Endothelial cell of umbilical vein (primary cell): Measurements from ENCODE around the gene USH1C.

Source experiments
- POLR2A ChIP-seq: IDR thresholded peaks from 2 replicates; pipeline ENCODE4 v1.6.1; 2012; ENCODE audit warnings: low read depth, mild to moderate bottlenecking, control low read depth, low read length
- TF ChIP-seq, protein P1 (sequence below), 2 donors: IDR thresholded peaks; 1 replicate in 1 of 2; 2 replicates in 1 of 2; pipeline ENCODE4 v1.5.1; 2011; ENCODE audit warnings: low read length in 2 of 2, mild to moderate bottlenecking in 2 of 2, moderate library complexity in 2 of 2, control low read depth in 1 of 2, inconsistent platforms in 1 of 2, low read depth in 1 of 2; ENCODE audit not compliant: insufficient read depth in 1 of 2; ENCODE audit errors: extremely low read depth in 1 of 2

DNA sequence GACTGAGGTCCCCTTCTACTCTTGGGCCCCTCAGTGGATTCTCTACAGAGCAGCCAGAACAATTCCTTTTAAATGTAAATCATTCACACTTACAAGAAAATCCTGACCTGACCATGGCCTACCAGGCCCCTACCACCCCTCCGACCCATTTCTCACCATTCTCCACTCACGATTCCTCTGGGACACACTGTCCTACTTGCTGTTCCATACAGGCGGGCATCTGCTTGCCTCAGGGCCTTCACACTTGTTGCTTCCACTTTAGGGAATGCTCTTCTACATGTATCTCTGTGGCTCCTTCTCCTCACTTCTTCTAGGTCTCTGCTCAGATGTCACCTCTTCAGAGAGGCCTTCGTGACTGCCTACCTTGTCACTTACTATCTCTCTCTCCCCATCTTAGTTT lies 3.4 kb downstream of the USH1C start:
- TF ChIP-seq, protein P1, sequence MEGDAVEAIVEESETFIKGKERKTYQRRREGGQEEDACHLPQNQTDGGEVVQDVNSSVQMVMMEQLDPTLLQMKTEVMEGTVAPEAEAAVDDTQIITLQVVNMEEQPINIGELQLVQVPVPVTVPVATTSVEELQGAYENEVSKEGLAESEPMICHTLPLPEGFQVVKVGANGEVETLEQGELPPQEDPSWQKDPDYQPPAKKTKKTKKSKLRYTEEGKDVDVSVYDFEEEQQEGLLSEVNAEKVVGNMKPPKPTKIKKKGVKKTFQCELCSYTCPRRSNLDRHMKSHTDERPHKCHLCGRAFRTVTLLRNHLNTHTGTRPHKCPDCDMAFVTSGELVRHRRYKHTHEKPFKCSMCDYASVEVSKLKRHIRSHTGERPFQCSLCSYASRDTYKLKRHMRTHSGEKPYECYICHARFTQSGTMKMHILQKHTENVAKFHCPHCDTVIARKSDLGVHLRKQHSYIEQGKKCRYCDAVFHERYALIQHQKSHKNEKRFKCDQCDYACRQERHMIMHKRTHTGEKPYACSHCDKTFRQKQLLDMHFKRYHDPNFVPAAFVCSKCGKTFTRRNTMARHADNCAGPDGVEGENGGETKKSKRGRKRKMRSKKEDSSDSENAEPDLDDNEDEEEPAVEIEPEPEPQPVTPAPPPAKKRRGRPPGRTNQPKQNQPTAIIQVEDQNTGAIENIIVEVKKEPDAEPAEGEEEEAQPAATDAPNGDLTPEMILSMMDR (IDR thresholded peaks at IDR 0.05; ENCODE audit: extremely low read depth in 1 of 2, insufficient read depth in 1 of 2, low read depth in 1 of 2, low read length in 2 of 2), result no peak
- TF ChIP-seq POLR2A, result no peak
